ENCODE measurements around the gene HOXD4. TPM values are rescaled to one million over a fixed set of nuclear protein-coding genes. Genes with fewer than 3 reads are reported as not detected.

The HOXD4 gene
- total RNA-seq, 1 donor from 2014 or later, result not detected

- Mint-ChIP-seq H3K36me3 (ENCODE audit: low read depth) (no peaks in the 10 kb centered on the region), H3K9me3 (no peaks in the 10 kb centered on the region), H3K4me1 (ENCODE audit: low read depth) (no peaks in the 10 kb centered on the region)
Measured at GRCh38 chr2:176199902-176200301, 48.6 kb downstream of the HOXD4 start.

GRCh38 chr2:176200971-176201370, 49.6 kb downstream of the HOXD4 start:
- intact Hi-C loops (cut with micrococcal nuclease), result no loop called here
- no peak for DNase-seq (ENCODE audit: low spot score)
- H3K27me3 Mint-ChIP-seq (ENCODE audit: insufficient read depth), result peaks cover 19% of the 10 kb centered on the region
- H3K36me3 Mint-ChIP-seq (ENCODE audit: low read depth), result no peaks in the 10 kb centered on the region
- no peaks in the 10 kb centered on the region for H3K9me3 Mint-ChIP-seq
- no peak overlapping the region for H3K27ac Mint-ChIP-seq
- no peak overlapping the region for H3K4me3 Mint-ChIP-seq
- no peaks in the 10 kb centered on the region for H3K4me1 Mint-ChIP-seq (ENCODE audit: low read depth)

More at GRCh38 chr2:176199902-176200301, 48.6 kb downstream of the HOXD4 start:
- no peak overlapping the region for H3K4me3 Mint-ChIP-seq
- H3K27ac Mint-ChIP-seq, result no peak overlapping the region
- intact Hi-C loops (cut with micrococcal nuclease), result no loop called here
- DNase-seq (ENCODE audit: low spot score), result no peak
- H3K27me3 Mint-ChIP-seq (ENCODE audit: insufficient read depth), result peaks cover 19% of the 10 kb centered on the region

GRCh38 chr2:176202491-176202890, 51.1 kb downstream of the HOXD4 start:
- Mint-ChIP-seq H3K4me3 (no peak overlapping the region), H3K27ac (no peak overlapping the region), H3K9me3 (no peaks in the 10 kb centered on the region), H3K4me1 (ENCODE audit: low read depth) (no peaks in the 10 kb centered on the region), H3K36me3 (ENCODE audit: low read depth) (no peaks in the 10 kb centered on the region), H3K27me3 (ENCODE audit: insufficient read depth) (peaks cover 17% of the 10 kb centered on the region)
- intact Hi-C loops (cut with micrococcal nuclease), result no loop called here
- DNase-seq (ENCODE audit: low spot score), result no peak

Other genes starting within 250 kb of the HOXD4 start
- 35.2 and 43.6 TPM in 2 replicates for gene LNPK, start 149.3 kb upstream of the HOXD4 start, total RNA-seq
- not detected in 2 replicates for gene EVX2, start 67.6 kb upstream of the HOXD4 start, total RNA-seq
- gene HOXD13, start 58.8 kb upstream of the HOXD4 start, total RNA-seq, result not detected in 2 replicates
- not detected in 2 replicates for gene HOXD12, start 51.8 kb upstream of the HOXD4 start, total RNA-seq
- not detected in 2 replicates for gene HOXD11, start 44.3 kb upstream of the HOXD4 start, total RNA-seq
- gene HOXD10, start 34.8 kb upstream of the HOXD4 start, total RNA-seq, result not detected in 2 replicates
- not detected in 2 replicates for gene HOXD9, start 28.8 kb upstream of the HOXD4 start, total RNA-seq
- not detected in 2 replicates for gene HOXD8, start 21.8 kb upstream of the HOXD4 start, total RNA-seq
- not detected in 2 replicates for gene HOXD3, start 5.8 kb downstream of the HOXD4 start, total RNA-seq
- gene HOXD1, start 37.1 kb downstream of the HOXD4 start, total RNA-seq, result not detected in 2 replicates
- gene MTX2, start 117.9 kb downstream of the HOXD4 start, total RNA-seq, result 24.9 and 30.7 TPM in 2 replicates

All from activated T-helper 1 cell treated with anti-CD3 and anti-CD28 coated beads, Interleukin-12 subunit alpha, Interleukin-12 subunit beta, Interleukin-2, Interleukin-4 antibody, amounts not matched to agents 30 ng/mL and 10 ng/mL and 1 ng/mL, durations not matched to agents 14 hours and 24 hours and 36 hours (primary cell).